HG02938 (cell line): ENCODE measurements around the gene TTC31.

Experiments
- ATAC-seq: cut with Tn5 transposase; IDR thresholded peaks from one replicate; pipeline ENCODE4 v1.9.1; 2021; ENCODE audit warnings: mild to moderate bottlenecking, moderate library complexity; ENCODE audit not compliant: unreplicated experiment

TTC31 gene

DNA sequence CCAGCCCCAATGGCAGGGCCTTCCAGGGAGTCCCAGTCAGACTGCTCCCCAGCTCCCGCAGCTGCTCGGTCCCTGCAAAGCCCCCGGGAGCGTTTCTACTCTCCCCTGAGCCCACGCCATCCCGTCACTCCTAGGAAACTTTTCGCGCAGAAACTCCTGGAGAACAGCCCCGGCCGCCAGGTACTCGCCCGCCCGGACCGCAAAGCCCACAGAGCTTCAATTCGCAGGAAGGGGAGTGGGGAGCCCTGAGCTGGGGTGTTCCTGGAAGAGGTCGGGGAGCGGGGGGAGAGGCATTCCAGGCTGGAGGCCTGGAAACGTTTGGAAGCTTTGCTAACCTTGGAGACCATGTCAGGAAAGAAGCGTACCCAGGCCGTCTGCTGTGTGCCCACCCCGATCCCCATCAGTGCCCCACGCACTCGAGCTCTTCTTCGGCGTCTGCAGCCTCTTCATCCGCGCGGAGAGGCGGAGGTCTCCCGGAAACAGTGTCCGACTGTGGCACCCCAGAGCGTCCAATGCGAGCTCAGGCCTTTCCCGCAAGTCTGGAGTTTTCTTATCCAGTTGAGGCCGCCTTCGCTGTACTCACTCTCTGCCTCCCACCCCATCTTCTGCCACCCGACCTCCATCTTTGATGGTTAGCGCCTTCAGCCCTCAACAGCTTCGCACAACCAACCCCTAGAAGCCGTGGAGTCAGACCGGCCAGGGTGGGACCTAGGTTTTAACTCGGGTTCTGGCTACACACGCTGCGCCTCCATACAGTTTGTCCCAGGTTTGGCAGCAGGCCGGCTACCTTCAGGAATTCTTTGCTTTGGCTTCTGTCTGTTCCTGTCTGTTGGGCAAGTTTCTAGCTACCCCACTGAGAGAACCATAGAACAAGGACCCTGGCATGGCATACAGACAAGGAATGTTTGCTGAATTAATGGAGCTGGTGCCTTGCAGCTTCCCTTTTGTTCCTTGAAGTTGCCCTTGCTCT, 20.9 kb downstream of the TTC31 start:
- no peak for ATAC-seq

DNA sequence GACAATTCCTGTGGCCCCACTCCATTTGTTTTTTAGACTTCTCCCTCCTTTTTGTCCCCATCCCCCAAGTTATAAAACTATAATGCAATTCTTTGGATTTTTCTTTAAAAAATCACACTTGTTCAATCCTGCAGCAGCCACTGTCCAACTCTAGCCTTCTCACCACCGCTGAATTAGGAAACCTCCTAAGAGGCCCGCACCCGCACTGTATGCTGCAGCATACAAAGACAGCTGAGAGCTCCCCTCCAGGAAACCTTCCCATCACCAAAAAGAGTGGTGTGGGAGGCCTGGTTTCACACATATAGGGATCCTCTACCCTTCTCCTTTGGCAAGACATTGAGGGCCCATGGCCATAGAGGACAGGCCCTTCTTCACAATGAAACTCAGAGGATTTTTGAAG, 21.7 kb downstream of the TTC31 start:
- ATAC-seq: no peak

DNA sequence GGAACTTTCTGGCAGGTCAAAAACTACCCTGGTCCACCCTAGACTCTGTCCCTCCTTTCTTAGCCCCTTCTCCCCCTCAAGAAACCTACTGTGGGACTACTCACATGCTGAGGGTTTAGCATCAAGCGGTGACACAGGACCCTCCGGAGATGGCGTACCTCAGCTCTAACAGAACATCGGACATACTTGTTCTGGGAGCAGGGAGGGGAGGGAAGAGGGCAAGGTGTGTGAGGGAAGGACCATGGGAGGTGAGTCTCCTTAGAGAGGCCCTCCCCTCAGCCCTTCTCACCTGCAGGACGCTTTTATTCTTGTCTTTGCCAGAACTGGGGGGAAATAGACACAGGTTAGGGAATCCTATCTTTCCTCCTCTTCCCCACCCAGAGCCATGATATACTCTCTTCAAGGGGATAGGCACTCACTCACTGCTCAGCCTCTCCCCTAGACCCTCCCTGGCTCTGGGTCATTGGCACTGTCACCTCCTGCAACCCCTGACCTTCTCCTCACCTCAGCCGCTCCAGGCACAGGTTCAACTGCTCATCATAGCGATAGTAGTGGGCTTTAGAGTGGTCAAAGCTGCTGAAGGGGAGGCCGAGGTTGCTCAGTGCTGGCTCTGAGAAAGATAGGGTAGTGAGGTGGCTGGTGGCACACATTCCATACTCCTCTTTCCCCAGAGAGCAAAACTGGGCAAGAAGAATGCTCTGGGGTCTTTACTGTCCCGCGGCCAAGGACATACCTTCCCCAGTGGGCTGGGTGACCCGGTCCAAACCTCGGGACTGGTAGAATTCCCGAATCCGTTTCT, 22.8 kb downstream of the TTC31 start:
- ATAC-seq: no peak

DNA sequence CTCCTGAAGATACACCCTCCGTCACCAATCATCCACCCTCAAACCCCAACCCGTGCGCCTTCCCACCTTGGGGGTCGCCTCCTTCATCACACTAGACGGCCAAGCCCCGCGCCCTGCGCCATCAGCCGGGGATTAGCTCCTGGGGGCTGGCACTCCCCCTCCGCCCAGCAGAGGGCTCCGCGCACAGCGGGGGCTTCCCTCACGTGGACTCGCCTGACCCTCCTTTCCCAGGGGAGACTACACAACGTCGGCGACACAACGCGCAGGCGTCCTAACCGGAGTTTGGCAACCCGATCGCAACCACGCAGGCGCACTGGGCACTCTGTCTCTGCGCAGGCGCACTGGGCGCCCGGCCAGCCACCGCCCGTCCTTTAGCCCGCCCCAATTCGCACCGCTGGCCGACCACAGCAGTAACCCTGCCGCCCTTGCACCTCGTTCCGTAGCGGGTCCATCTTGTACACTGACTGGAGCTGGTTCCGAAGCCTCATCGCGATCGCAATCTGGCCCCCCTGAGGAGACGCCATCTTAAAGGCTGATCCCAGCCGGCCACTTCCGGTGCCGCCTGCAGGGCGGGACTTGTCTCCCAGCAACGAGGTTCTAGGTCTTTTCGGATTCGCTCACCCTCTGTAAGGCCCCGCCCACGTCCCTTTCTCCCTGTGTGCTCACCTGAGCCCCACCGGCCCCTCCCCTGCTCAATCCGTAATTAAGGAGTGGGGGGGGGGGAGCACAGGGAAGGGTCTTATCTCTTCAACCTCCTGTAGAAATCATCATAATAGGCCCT, 24.5 kb downstream of the TTC31 start, which contains the start of gene PCGF1:
TSS of gene PCGF1 (minus strand) at position 551 of the 781 bp plus-strand sequence. CDS start at position 524, 27 bp downstream.
- peak; percentile 96 for ATAC-seq

DNA sequence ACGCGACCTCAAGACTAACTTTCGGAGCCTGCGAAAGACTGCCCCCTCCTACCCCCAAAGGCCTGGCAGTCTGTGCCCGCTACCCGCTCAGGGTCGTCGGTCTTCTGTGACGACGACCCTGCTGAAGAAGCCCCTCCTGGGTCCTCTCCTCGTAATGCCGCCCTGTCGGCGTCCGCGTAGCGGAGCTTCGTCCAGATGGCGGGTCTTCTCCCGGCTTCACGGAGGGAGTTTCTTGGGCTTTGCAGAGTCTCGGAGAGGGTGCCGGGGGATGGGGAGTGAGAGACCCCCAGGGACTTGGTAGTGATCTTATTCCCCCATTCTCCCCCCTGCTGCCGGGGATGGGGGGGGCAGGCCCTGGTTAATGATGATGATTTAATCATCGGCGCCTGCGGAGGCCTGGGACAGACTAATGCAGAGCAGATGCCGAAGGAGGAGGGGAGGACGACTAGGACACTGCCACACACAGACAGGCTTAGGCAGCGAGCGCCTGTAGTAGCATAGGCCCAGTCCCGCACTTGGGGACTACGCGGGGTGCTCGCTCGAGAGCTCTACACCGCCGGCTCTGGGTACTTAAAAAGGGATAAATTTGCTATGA, 25.1 kb downstream of the TTC31 start:
- peak; percentile 1 for ATAC-seq

DNA sequence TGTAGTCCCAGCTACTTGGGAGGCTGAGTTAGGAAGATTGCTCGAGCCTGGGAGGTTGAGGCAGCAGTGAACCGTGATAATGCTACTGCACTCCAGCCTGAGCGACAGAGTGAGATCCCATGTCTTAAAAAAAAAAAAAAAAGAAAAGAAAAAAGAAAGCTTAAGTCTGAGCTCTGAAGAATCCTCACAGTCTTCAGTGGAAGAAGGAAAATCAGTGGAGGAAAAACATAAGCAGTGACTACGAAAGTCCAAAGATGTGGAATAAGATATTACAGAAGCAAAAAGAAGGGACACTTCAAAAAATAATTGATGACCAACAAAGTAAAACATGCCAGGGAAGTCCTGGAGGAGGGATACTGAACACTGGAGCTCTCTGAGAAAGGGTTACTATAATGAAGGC, 27.4 kb downstream of the TTC31 start:
- ATAC-seq: no peak

DNA sequence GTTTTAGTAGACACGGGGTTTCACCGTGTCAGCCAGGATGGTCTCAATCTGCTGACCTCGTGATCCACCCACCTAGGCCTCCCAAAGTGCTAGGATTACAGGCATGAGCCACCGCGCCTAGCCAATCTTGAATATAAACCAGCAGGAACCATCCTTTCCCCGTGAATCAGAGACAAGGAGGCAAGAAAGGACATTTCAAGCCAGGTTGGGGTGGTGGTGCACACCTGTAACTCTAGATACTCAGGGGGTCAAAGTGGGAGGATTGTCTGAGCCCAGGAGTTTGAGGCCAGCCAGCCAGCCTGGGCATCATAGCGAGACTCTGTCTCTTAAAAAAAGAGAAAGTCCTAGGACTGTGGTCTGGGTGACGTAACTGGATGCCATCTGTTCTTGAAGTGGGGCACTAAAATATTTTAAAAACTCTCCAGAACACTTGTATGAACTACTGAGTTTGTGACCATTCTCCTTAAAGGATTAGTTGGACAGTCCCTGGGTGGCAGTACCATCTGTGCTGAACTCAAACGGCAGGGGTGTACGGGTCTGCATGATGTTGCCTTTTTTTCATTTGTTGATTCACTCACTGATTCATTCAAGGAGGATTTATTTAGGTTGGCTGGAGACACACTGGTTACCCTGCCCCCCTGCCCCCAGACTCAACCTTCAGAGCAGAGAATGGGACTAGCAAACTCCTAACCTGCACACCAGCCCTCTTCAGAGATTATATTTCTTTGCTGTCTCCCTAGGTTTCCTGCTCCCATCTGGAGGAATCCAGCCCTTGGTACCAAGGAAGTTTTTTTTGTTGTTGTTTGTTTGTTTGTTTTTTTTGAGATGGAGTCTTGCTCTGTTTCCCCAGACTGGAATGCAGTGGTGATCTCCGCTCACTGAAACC, 28.5 kb downstream of the TTC31 start:
- ATAC-seq: no peak

DNA sequence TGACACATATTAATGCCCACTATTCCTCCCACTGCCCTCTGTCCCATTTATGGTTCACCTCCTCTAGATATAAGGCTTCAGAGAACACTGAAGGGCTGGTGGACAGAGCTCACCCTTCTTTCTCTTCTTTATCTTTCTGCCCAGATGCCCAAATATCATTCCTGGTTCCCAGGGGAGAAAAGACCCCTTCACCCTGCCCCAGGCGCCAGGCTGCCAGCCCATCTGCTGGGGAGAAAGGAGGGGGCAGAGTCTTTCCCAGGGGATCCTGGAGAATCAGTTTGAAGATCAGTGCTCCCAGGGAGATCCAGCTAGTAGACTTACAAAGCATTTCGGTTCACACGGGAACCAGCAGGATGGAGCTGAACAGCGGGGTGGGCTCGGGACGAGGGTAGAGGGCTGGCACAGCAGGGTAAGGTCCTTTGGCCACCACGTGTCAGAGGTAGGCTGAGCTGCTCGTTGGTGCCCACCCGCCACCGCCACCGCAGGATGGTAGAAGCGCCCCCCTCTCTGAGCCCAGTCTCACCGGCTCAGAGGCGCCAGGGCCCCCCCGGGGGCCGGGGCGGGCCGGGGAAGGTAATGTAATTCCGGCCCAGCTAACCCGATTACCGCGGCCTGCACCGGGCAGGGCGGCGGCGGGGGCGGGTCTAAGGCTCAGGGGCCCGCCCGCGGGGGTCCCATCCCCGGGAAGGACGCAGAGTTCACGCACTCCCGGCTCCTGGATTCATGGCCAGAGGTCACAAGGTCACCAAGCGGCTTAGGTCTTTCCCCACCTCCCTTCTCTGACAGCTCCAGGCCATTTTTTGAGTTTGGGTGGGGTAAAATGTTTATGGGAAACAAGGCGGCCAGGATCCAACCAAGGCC, 30.1 kb downstream of the TTC31 start:
- ATAC-seq: no peak

DNA sequence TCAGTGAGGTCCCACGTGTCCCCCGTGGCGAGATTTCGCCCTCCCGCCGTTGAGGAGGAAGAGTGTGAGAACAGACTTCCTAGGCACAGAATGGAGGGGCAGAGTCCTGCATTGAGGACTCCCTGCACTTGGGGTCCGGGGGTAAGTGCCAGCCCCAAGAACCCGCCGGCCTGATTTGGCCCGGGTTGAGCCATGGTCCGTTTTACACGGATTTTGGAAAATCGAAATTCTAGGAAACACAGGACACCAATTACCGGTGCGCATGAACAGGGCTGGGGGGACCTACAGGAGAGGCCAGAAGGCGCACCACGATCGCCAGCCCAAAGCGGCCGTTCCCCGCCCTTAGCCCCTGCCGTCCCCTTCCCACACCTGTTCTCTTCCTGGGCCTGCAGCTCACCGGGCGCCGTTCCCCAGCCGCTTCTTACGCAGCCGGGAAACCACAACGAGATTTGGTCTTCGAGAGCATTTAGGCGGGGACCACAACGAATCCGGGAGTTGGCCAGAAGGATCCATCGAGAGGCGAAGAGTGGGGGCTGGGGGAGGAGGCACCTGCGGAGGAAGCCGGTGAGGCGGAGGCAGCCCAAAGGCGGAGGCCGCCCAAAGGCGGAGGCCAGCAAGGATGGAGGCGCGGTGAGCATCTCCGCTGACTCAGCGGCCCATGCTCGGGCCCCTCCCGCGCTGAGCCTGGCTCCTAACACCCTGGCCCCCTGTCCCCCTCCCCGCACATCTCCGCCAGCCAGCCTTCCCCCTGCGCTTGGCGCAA, 30.9 kb downstream of the TTC31 start:
- no peak for ATAC-seq

DNA sequence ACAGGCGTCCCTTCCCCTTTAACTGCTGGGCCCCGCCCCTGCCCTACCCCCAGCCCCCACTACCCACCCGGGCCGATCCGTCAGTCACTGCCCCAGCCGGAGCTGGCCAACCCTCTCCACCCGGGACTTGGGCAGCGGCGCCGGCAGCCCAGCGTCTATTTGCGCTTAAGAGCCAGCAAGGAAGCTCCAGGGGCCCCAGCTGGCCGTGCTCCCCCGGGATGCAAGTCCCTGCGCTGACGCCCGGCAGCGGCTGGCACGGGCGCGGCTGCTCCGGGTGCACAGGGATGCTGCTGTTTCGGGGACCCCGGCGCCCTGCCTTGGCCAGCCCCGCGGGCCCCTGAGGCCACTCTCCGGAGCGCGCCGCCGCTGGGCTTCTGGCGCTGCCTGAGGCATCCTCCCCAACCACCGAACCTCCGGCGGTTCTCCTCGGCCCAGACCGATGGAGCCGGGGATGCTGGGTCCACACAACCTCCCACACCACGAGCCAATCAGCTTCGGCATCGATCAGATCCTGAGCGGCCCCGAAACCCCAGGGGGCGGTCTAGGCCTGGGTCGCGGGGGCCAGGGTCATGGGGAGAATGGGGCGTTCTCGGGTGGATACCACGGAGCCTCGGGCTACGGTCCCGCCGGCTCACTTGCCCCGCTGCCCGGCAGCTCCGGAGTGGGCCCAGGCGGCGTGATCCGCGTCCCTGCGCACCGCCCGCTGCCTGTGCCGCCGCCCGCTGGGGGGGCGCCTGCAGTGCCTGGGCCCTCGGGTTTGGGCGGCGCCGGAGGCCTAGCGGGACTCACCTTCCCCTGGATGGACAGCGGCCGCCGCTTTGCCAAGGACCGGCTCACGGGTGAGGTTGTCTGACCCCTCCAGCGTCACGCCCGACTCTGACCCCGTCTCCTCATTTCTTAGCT, 31.7 kb downstream of the TTC31 start, which contains the start of gene TLX2:
TSS of gene TLX2 (plus strand) at position 83 of the 903 bp plus-strand sequence. CDS start at position 440, 357 bp downstream.
- no peak for ATAC-seq

DNA sequence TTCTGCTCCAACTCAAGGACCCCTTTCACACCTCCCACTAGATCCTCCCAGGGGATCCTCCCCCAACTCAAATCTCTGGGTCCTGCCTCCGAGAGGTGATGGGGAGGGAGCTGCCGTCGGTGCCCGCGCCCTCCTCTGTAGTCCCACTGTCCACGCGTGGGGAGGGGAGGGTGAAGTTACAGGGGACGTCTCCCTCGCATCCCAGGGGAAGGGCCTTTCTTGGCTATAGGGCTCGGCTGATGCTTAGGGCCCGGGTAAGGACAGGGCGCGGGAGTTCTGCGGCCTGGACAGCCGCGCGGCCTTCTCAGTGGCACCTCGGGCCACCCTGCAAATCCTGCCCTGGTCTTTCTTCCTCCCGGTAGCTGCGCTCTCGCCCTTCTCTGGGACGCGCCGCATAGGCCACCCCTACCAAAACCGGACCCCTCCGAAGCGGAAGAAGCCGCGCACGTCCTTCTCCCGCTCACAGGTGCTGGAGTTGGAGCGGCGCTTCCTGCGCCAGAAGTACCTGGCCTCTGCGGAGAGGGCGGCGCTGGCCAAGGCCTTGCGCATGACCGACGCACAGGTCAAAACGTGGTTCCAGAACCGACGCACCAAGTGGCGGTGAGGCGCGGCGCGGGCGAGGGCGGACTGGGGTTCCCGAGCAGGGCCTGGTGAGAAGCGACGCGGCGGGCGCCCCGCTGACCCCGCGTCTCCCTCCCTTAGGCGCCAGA, 32.5 kb downstream of the TTC31 start:
- no peak for ATAC-seq

DNA sequence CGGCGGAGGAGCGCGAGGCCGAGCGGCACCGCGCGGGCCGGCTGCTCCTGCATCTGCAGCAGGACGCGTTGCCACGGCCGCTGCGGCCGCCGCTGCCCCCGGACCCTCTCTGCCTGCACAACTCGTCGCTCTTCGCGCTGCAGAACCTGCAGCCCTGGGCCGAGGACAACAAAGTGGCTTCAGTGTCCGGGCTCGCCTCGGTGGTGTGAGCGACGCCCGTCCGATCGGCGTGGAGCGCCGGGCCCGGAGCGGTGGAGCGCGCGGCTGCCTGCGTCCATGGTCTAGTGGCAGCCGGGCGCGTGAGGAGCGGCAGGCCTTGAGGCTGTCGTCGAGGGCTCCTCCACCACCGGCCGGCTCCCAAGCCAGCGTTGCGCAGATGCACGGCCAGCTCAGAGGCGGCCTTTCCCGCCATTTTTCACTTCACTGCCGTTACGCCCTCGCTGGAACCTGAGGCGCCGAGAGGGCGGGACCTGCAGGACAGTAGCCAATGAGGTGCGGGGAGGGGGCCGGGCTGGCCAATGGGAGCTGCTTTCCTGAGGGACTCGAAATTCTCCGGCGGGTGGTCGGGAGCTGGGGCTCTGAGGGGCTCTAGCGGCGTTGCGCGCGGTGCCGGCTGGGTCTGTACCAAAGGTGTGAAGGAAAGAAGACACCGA, 33.2 kb downstream of the TTC31 start:
- no peak for ATAC-seq

DNA sequence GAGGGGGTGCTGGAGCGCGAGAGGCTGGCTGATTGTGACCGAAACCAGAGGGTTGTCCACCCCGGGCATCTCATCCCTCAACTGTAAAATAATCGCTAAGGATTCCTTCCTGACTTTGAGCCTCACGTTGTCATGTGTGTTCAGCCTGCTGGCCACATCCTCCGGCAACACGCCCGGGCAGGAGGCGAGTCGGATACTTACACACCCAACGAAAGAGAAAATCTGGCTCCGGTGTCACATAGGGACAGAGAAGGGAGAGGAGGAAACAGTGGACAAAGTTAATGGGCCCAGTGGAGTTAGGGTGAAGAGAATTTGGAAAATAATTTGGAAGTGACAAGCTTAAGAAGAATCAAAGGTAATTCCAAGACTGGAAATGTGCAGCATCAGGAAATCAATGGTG, 33.8 kb downstream of the TTC31 start:
- ATAC-seq: no peak

DNA sequence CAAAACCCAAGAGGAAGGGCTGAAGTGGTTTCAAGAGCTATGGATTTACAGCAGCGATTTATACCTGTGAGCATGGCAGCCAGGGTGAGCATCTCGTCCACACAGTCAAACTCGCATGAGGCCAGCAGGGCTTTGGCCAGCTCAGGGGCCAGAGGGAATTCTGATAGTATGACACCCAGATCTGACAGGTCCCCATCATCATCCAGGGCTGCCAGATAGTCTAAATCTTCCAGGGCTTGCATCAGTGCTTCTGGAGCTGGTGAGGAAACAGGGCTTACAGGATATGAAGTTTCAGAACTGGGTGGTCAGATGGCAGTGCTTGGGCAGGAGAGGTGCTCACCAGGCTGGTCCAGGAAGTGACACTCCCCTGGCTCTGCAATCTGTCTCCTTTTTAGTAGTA, 39.6 kb downstream of the TTC31 start:
- ATAC-seq: no peak

DNA sequence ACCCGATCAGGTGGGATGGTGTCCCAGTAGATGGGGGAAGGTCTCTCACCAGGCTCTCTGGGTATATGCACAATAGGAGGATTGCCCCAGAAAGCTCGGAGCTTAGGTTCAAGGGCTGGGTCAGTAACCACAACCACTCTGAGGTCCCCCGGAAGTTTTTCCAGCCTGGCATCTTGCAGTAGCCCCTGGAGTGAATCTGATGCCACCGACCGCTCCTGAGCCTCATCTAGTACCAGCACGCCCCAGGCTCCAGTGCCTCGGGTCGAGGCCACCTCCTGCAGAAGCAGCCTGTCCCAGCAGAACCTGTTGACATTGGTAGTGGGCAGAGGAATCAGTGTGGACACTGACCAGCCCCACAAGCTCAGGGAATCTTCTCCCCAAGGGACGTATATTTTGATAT, 41.1 kb downstream of the TTC31 start:
- ATAC-seq: no peak
